Effector memory CD8-positive, alpha-beta T cell (primary cell): ENCODE data around the gene S1PR5.
A peak's percentile ranks its signal among the peaks of the same experiment; 100 is the strongest.

Source experiments
- ATAC-seq: fragments of 150-1000 bp; cut with Tn5 transposase; replicated peaks from 2 replicates; pipeline ENCODE4 v1.10.0; 2021; ENCODE audit warnings: mild to moderate bottlenecking, moderate library complexity
- DNase-seq, 3 experiments: peaks; one replicate each; pipeline ENCODE4 v3.0.0; 2021
- H3K27ac Mint-ChIP-seq, 2 donors: one replicate each; pipeline ENCODE4 v1.8.0; 2022; ENCODE audit warnings: mild to moderate bottlenecking in 2 of 2, mixed read lengths in 2 of 2, moderate library complexity in 2 of 2
- H3K27me3 Mint-ChIP-seq, 2 donors: one replicate each; pipeline ENCODE4 v1.8.0; 2022; ENCODE audit warnings: mixed read lengths in 2 of 2
- H3K36me3 Mint-ChIP-seq: one replicate; pipeline ENCODE4 v1.8.0; 2022; ENCODE audit warnings: mild to moderate bottlenecking, moderate library complexity, mixed read lengths; ENCODE audit not compliant: insufficient read depth
- H3K4me1 Mint-ChIP-seq, 2 donors: one replicate each; pipeline ENCODE4 v1.8.0; 2022; ENCODE audit warnings: low read depth in 2 of 2, mixed read lengths in 2 of 2
- H3K4me3 Mint-ChIP-seq, 2 donors: one replicate each; pipeline ENCODE4 v1.8.0; 2022; ENCODE audit warnings: mild to moderate bottlenecking in 2 of 2, mixed read lengths in 2 of 2, moderate library complexity in 2 of 2
- H3K9me3 Mint-ChIP-seq, 2 donors: one replicate each; pipeline ENCODE4 v1.8.0; 2022; ENCODE audit warnings: mixed read lengths in 2 of 2
- total RNA-seq, 9 experiments: gene quantifications; one replicate each; lab custom pipeline; 2026; lab: John Stamatoyannopoulos, UW

The S1PR5 gene
- total RNA-seq: 0 to 128 (median 3.3) reads per million in 9 experiments

- Mint-ChIP-seq H3K36me3 (peaks cover 78% of the 10 kb centered on the region), H3K27me3 (peaks cover 0 to 9% of the 10 kb centered on the region in 2 donors), H3K27ac (peak within 1 kb of the TSS; percentile 89 to 98), H3K9me3 (no peaks in the 10 kb centered on the region), H3K4me1 (peaks cover 54 to 63% of the 10 kb centered on the region in 2 donors), H3K4me3 (peak within 1 kb of the TSS; percentile 97 to 98)
- peak in 2 of 3 experiments; percentile 39 to 44 for DNase-seq
- peak; percentile 9 for ATAC-seq
Observed at GRCh38 chr19:10517361-10517759, at the start of gene S1PR5. TSS of gene S1PR5 (minus strand) at chr19:10517447. CDS start at chr19:10515011, 2,436 bp downstream.

- no peaks in the 10 kb centered on the region for H3K27me3 Mint-ChIP-seq
- H3K36me3 Mint-ChIP-seq: peaks cover 51% of the 10 kb centered on the region
- ATAC-seq: peak; percentile 37
- peak; percentile 72 to 81 (median 75) for DNase-seq
- H3K9me3 Mint-ChIP-seq: no peaks in the 10 kb centered on the region
- H3K4me1 Mint-ChIP-seq: peaks cover 31 to 45% of the 10 kb centered on the region in 2 donors
- peak overlapping the region; percentile 92 to 95 for H3K27ac Mint-ChIP-seq
- peak overlapping the region; percentile 87 to 90 for H3K4me3 Mint-ChIP-seq
Observed at GRCh38 chr19:10566658-10567410, 49.6 kb upstream of the S1PR5 start.

- Mint-ChIP-seq H3K27ac (peak overlapping the region; percentile 92 to 95), H3K27me3 (no peaks in the 10 kb centered on the region), H3K9me3 (no peaks in the 10 kb centered on the region), H3K4me3 (peak overlapping the region; percentile 87 to 90), H3K4me1 (peaks cover 31 to 45% of the 10 kb centered on the region in 2 donors), H3K36me3 (peaks cover 53% of the 10 kb centered on the region)
- DNase-seq (no peak), ATAC-seq (no peak)
Observed at GRCh38 chr19:10566408-10566657, 49.1 kb upstream of the S1PR5 start.

- Mint-ChIP-seq H3K36me3 (peaks cover 58% of the 10 kb centered on the region), H3K27me3 (no peaks in the 10 kb centered on the region), H3K9me3 (no peaks in the 10 kb centered on the region), H3K27ac (peak within 1 kb of the TSS; percentile 92 to 95), H3K4me1 (peaks cover 31 to 45% of the 10 kb centered on the region in 2 donors), H3K4me3 (peak within 1 kb of the TSS; percentile 87 to 90)
- ATAC-seq (peak; percentile 51), DNase-seq (peak; percentile 98 to 99 (median 99))
Observed at GRCh38 chr19:10565567-10566407, 48.5 kb upstream of the S1PR5 start, which contains the start of gene KRI1. TSS of gene KRI1 (minus strand) at chr19:10566010. CDS start at chr19:10565999, 11 bp downstream.

- H3K4me1 Mint-ChIP-seq: peaks cover 31 to 45% of the 10 kb centered on the region in 2 donors
- no peaks in the 10 kb centered on the region for H3K27me3 Mint-ChIP-seq
- H3K27ac Mint-ChIP-seq: peak overlapping the region; percentile 92 to 95
- ATAC-seq (peak; percentile 5), DNase-seq (peak; percentile 28 to 48 (median 37))
- H3K9me3 Mint-ChIP-seq: no peaks in the 10 kb centered on the region
- H3K4me3 Mint-ChIP-seq: peak overlapping the region; percentile 87 to 90
- peaks cover 64% of the 10 kb centered on the region for H3K36me3 Mint-ChIP-seq
Observed at GRCh38 chr19:10565028-10565566, 47.9 kb upstream of the S1PR5 start.

- ATAC-seq (no peak), DNase-seq (no peak)
- Mint-ChIP-seq H3K27me3 (no peaks in the 10 kb centered on the region), H3K4me1 (peaks cover 28 to 30% of the 10 kb centered on the region in 2 donors), H3K9me3 (no peaks in the 10 kb centered on the region), H3K4me3 (no peak overlapping the region), H3K27ac (peak overlapping the region in 1 of 2 donors; percentile 23), H3K36me3 (peaks cover 74% of the 10 kb centered on the region)
Observed at GRCh38 chr19:10562609-10563008, 45.4 kb upstream of the S1PR5 start.

GRCh38 chr19:10560154-10560553 lies 42.9 kb upstream of the S1PR5 start:
- no peak overlapping the region for H3K4me3 Mint-ChIP-seq
- peaks cover 69% of the 10 kb centered on the region for H3K36me3 Mint-ChIP-seq
- no peak for ATAC-seq

GRCh38 chr19:10557603-10558197 lies 40.5 kb upstream of the S1PR5 start:
- Mint-ChIP-seq H3K9me3 (no peaks in the 10 kb centered on the region), H3K27ac (peak overlapping the region in 1 of 2 donors; percentile 79), H3K4me1 (peaks cover 27 to 28% of the 10 kb centered on the region in 2 donors), H3K27me3 (no peaks in the 10 kb centered on the region), H3K36me3 (peaks cover 83% of the 10 kb centered on the region), H3K4me3 (no peak overlapping the region)
- DNase-seq: no peak
- no peak for ATAC-seq

More at GRCh38 chr19:10560154-10560553, 42.9 kb upstream of the S1PR5 start:
- Mint-ChIP-seq H3K27ac (peak overlapping the region in 1 of 2 donors; percentile 8), H3K9me3 (no peaks in the 10 kb centered on the region), H3K27me3 (no peaks in the 10 kb centered on the region), H3K4me1 (peaks cover 14 to 15% of the 10 kb centered on the region in 2 donors)
- DNase-seq: no peak

GRCh38 chr19:10555610-10555973 lies 38.3 kb upstream of the S1PR5 start:
- peaks cover 34 to 40% of the 10 kb centered on the region in 2 donors for H3K4me1 Mint-ChIP-seq
- ATAC-seq: no peak
- H3K27me3 Mint-ChIP-seq: no peaks in the 10 kb centered on the region
- H3K4me3 Mint-ChIP-seq: peak overlapping the region in 1 of 2 donors; percentile 21
- no peak for DNase-seq
- peaks cover 85% of the 10 kb centered on the region for H3K36me3 Mint-ChIP-seq
- H3K27ac Mint-ChIP-seq: peak overlapping the region; percentile 74 to 94
- H3K9me3 Mint-ChIP-seq: no peaks in the 10 kb centered on the region

GRCh38 chr19:10554760-10555609 lies 37.7 kb upstream of the S1PR5 start:
- DNase-seq: no peak
- no peak for ATAC-seq
- Mint-ChIP-seq H3K4me1 (peaks cover 35 to 40% of the 10 kb centered on the region in 2 donors), H3K27ac (peak overlapping the region; percentile 74 to 94), H3K4me3 (peak overlapping the region; percentile 75 to 76), H3K9me3 (no peaks in the 10 kb centered on the region), H3K27me3 (no peaks in the 10 kb centered on the region), H3K36me3 (peaks cover 87% of the 10 kb centered on the region)

GRCh38 chr19:10553943-10554381 lies 36.7 kb upstream of the S1PR5 start:
- DNase-seq (peak; percentile 63 to 70 (median 70)), ATAC-seq (peak; percentile 88)
- H3K36me3 Mint-ChIP-seq: peaks cover 87% of the 10 kb centered on the region
- H3K27ac Mint-ChIP-seq: peak overlapping the region; percentile 93 to 94
- no peaks in the 10 kb centered on the region for H3K27me3 Mint-ChIP-seq
- H3K4me3 Mint-ChIP-seq: peak overlapping the region; percentile 75 to 76
- H3K4me1 Mint-ChIP-seq: peaks cover 35 to 40% of the 10 kb centered on the region in 2 donors
- H3K9me3 Mint-ChIP-seq: no peaks in the 10 kb centered on the region

GRCh38 chr19:10553087-10553667 lies 35.9 kb upstream of the S1PR5 start:
- Mint-ChIP-seq H3K36me3 (peaks cover 87% of the 10 kb centered on the region), H3K9me3 (no peaks in the 10 kb centered on the region), H3K27me3 (no peaks in the 10 kb centered on the region), H3K27ac (peak overlapping the region; percentile 93 to 94), H3K4me3 (peak overlapping the region; percentile 75 to 76), H3K4me1 (peaks cover 34 to 40% of the 10 kb centered on the region in 2 donors)
- no peak for DNase-seq
- no peak for ATAC-seq
